Stomach smooth muscle (tissue), 2 donors: ENCODE data around the gene PALS1.

Experiments used
- H3K27ac ChIP-seq: one replicate; pipeline ENCODE4 v1.7.0; 2013; ENCODE audit warnings: mild to moderate bottlenecking, low read length, inconsistent platforms
- H3K27me3 ChIP-seq, 2 donors: one replicate each; pipeline ENCODE4 v1.7.0; 2013; ENCODE audit warnings: low read length in 2 of 2; ENCODE audit not compliant: insufficient read depth in 2 of 2, control insufficient read depth in 1 of 2
- H3K36me3 ChIP-seq, 2 donors: one replicate each; pipeline ENCODE4 v1.7.0; 2013; ENCODE audit warnings: low read length in 2 of 2; ENCODE audit not compliant: control insufficient read depth in 2 of 2, insufficient read depth in 2 of 2
- H3K4me1 ChIP-seq: one replicate; pipeline ENCODE4 v1.7.0; 2013; ENCODE audit warnings: low read length; ENCODE audit not compliant: control insufficient read depth, insufficient read depth
- H3K4me3 ChIP-seq, 2 donors: one replicate each; pipeline ENCODE4 v1.7.0; 2013; ENCODE audit warnings: low read length in 2 of 2
- H3K9ac ChIP-seq, 2 donors: one replicate each; pipeline ENCODE4 v1.7.0; 2013; ENCODE audit warnings: low read length in 2 of 2, mild to moderate bottlenecking in 1 of 2
- H3K9me3 ChIP-seq, 2 donors: one replicate each; pipeline ENCODE4 v1.7.0; 2013; ENCODE audit warnings: low read length in 2 of 2; ENCODE audit not compliant: control insufficient read depth in 2 of 2
- donor health status: healthy.
- donor health status: Pancreatic carcinoma.

The PALS1 gene

GRCh38 chr14:67241411-67242167, at the start of gene PALS1:
PALS1 (plus strand) TSS chr14:67241435; CDS start chr14:67279171, 37,736 bp downstream.
- Histone ChIP-seq H3K27me3 (no peaks in the 10 kb centered on the region), H3K9me3 (no peaks in the 10 kb centered on the region), H3K9ac (peak within 1 kb of the TSS; percentile 78 to 89), H3K4me1 (peaks cover 7% of the 10 kb centered on the region), H3K4me3 (peak within 1 kb of the TSS; percentile 81 to 84), H3K36me3 (no peaks in the 10 kb centered on the region), H3K27ac (peak within 1 kb of the TSS; percentile 91)

GRCh38 chr14:67191768-67192290, 49.4 kb upstream of the PALS1 start:
- Histone ChIP-seq H3K9me3 (no peaks in the 10 kb centered on the region), H3K27me3 (no peaks in the 10 kb centered on the region), H3K4me1 (no peaks in the 10 kb centered on the region), H3K36me3 (no peaks in the 10 kb centered on the region), H3K4me3 (no peak overlapping the region), H3K9ac (no peak overlapping the region), H3K27ac (no peak overlapping the region)

- H3K4me3 ChIP-seq: no peak overlapping the region
- H3K27ac ChIP-seq: no peak overlapping the region
- H3K9ac ChIP-seq: no peak overlapping the region
- no peaks in the 10 kb centered on the region for H3K27me3 ChIP-seq
- H3K4me1 ChIP-seq: no peaks in the 10 kb centered on the region
- H3K9me3 ChIP-seq: no peaks in the 10 kb centered on the region
- H3K36me3 ChIP-seq: no peaks in the 10 kb centered on the region
These were observed 48.9 kb upstream of the PALS1 start for GRCh38 chr14:67192366-67192765.

- no peak overlapping the region for H3K9ac ChIP-seq
- no peaks in the 10 kb centered on the region for H3K27me3 ChIP-seq
- no peak overlapping the region for H3K27ac ChIP-seq
- no peaks in the 10 kb centered on the region for H3K4me1 ChIP-seq
- H3K9me3 ChIP-seq: no peaks in the 10 kb centered on the region
- no peaks in the 10 kb centered on the region for H3K36me3 ChIP-seq
- H3K4me3 ChIP-seq: no peak overlapping the region
These were observed 46.0 kb upstream of the PALS1 start for GRCh38 chr14:67195279-67195678.

- no peaks in the 10 kb centered on the region for H3K4me1 ChIP-seq
- no peak overlapping the region for H3K9ac ChIP-seq
- H3K36me3 ChIP-seq: no peaks in the 10 kb centered on the region
- no peaks in the 10 kb centered on the region for H3K9me3 ChIP-seq
- no peak overlapping the region for H3K27ac ChIP-seq
- H3K27me3 ChIP-seq: no peaks in the 10 kb centered on the region
- H3K4me3 ChIP-seq: no peak overlapping the region
These were observed 42.2 kb upstream of the PALS1 start for GRCh38 chr14:67199016-67199415.

GRCh38 chr14:67207810-67208209, 33.4 kb upstream of the PALS1 start:
- no peaks in the 10 kb centered on the region for H3K36me3 ChIP-seq
- no peak overlapping the region for H3K9ac ChIP-seq
- H3K27ac ChIP-seq: no peak overlapping the region
- H3K4me1 ChIP-seq: no peaks in the 10 kb centered on the region
- no peaks in the 10 kb centered on the region for H3K9me3 ChIP-seq
- no peaks in the 10 kb centered on the region for H3K27me3 ChIP-seq
- no peak overlapping the region for H3K4me3 ChIP-seq

- Histone ChIP-seq H3K4me1 (no peaks in the 10 kb centered on the region), H3K27ac (no peak overlapping the region), H3K27me3 (no peaks in the 10 kb centered on the region), H3K9ac (no peak overlapping the region), H3K4me3 (no peak overlapping the region), H3K9me3 (no peaks in the 10 kb centered on the region), H3K36me3 (no peaks in the 10 kb centered on the region)
These were observed 23.1 kb upstream of the PALS1 start for GRCh38 chr14:67218126-67218525.

GRCh38 chr14:67221248-67221981, 19.8 kb upstream of the PALS1 start:
- H3K4me3 ChIP-seq: no peak overlapping the region
- H3K4me1 ChIP-seq: no peaks in the 10 kb centered on the region
- no peaks in the 10 kb centered on the region for H3K9me3 ChIP-seq
- no peak overlapping the region for H3K9ac ChIP-seq
- H3K36me3 ChIP-seq: no peaks in the 10 kb centered on the region
- no peaks in the 10 kb centered on the region for H3K27me3 ChIP-seq
- no peak overlapping the region for H3K27ac ChIP-seq

GRCh38 chr14:67221982-67222328, 19.3 kb upstream of the PALS1 start:
- H3K4me1 ChIP-seq: no peaks in the 10 kb centered on the region
- no peak overlapping the region for H3K27ac ChIP-seq
- H3K36me3 ChIP-seq: no peaks in the 10 kb centered on the region
- no peaks in the 10 kb centered on the region for H3K27me3 ChIP-seq
- H3K9me3 ChIP-seq: no peaks in the 10 kb centered on the region
- no peak overlapping the region for H3K9ac ChIP-seq
- no peak overlapping the region for H3K4me3 ChIP-seq

- no peaks in the 10 kb centered on the region for H3K36me3 ChIP-seq
- no peaks in the 10 kb centered on the region for H3K27me3 ChIP-seq
- H3K4me1 ChIP-seq: no peaks in the 10 kb centered on the region
- H3K9ac ChIP-seq: no peak overlapping the region
- H3K4me3 ChIP-seq: no peak overlapping the region
- H3K9me3 ChIP-seq: no peaks in the 10 kb centered on the region
- no peak overlapping the region for H3K27ac ChIP-seq
These were observed 15.7 kb upstream of the PALS1 start for GRCh38 chr14:67225523-67225922.
